Left ventricle myocardium superior (tissue), 1 donor: Measurements from ENCODE around the gene GMFB. TPM values are rescaled to one million over a fixed set of nuclear protein-coding genes. Genes with fewer than 3 reads are reported as not detected.

ENCODE experiments used
- ATAC-seq: fragments of 200-7000 bp; cut with Tn5 transposase; one replicate; pipeline ENCODE4 v1.9.1; 2020; ENCODE audit warnings: mild to moderate bottlenecking, moderate library complexity
- DNase-seq: peaks from one replicate; pipeline ENCODE4 v3.0.0-alpha.2; 2020
- intact Hi-C: fragments of 100-400 bp; cut with micrococcal nuclease; formaldehyde crosslinking; loops from one replicate; pipeline ENCODE4 v1.11.0; 2022
- total RNA-seq: library from RNA; stranded (reverse); fragmentation: NEBNext Ultra II Directional; extraction: Animal tissue kit (Norgen Biotek cat#: 25700); gene quantifications from one replicate; pipeline ENCODE4 v1.2.1, GENCODE V29; 2021
- donor health status: DM: no; HTN: yes; CAD: no; lungs with severe emphysema.

GMFB gene
- total RNA-seq, 1 donor from 2014 or later = 27.3 TPM

DNA sequence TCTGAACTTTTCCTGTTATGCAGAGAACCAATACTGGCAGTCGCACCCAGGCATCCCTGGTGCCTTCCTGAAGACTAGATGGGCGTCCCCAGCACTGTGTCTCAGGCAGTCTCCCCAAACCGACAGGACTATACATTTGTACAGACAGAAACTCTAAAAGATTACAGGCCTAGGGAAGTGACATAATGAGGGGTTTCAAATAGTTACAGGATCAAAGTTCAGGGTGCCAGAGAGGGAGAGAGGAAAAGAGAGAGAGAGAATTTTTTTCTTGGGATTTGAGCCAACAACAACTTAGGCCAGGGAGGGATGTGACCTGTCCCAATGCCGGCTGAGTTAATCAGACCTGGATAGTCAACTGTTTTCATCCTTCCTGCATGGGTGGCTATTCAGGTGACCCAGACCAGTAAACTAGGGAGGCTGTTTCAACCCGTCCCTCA is 9.3 kb upstream of the GMFB start:
- intact Hi-C loops = no loop called here
- ATAC-seq = peak; percentile 45
- no peak for DNase-seq

DNA sequence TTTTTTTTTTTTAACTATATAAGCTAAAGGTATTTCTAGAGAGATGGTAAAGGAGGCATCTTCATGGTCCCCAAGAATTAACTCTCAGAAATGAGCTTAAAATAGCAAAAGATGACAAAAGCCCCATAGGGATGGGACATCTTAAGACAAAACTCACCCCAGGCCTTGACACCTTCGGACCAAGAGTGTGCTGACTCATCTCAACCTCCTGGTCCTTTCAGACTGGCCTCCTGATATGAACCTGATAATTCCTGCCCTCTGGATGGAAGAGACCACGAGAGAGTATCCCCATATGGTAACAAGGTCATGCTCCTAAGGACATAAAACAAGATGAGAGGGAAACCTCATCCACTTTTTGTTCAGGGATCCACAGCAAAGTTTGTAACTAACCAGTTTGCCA is 8.4 kb upstream of the GMFB start:
- DNase-seq (no peak), ATAC-seq (no peak)
- intact Hi-C loops = no loop called here

DNA sequence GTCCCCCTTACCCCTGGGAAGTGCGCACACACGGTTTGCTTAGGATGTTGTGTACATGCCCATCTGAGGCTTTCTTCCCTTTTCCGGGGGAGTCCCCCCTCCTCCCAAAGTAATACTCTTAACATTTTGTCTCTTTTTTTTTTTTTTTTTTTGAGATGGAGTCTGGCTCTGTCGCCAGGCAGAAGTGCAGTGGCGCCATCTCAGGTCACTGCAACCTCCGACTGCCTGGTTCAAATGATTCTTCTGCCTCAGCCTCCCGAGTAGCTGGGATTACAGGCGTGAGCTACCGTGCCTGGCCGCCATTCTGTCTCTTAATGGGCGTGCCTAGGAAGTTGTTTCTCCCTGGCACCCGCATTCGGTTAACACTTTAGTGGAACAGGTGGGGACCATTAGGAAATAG is 4.5 kb upstream of the GMFB start:
- no peak for ATAC-seq
- intact Hi-C loops = no loop called here

DNA sequence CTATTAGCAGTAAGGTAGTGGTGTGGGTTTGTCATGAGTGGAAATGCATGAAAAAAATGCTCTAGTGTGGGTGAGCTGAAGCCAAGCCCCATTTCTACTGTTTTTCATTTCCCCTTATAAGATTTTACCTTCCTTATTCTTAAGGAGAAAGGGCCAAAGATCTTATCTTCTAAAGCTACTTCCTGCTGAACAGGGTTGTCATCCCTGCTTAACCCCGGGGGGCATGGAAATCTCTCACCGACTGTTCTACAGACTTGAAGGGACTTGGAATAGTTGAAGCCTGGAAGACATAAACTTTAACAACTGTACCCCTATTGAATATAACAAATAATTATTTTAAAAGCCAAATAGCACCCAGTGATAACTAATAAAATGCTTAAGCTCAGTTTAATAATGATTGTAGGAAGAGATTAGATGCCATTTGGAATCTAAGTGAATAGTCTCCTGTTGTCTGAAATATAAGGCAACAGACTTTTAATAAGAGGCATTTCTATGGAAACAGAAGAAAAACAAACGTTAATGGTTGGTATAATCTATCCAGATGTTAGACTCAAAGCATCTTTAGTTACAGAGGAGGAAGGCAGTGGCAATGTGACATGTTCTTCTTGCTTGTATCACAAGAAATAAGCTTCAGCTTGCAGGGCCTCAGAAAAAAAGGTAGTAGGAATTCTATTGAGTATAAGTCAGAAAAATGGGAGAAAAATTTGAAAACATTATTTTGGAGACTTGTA is 1.8 kb upstream of the GMFB start:
- ATAC-seq = no peak
- intact Hi-C loops = no loop called here
- DNase-seq = no peak

More for the DNA sequence above, 4.5 kb upstream of the GMFB start:
- no peak for DNase-seq

DNA sequence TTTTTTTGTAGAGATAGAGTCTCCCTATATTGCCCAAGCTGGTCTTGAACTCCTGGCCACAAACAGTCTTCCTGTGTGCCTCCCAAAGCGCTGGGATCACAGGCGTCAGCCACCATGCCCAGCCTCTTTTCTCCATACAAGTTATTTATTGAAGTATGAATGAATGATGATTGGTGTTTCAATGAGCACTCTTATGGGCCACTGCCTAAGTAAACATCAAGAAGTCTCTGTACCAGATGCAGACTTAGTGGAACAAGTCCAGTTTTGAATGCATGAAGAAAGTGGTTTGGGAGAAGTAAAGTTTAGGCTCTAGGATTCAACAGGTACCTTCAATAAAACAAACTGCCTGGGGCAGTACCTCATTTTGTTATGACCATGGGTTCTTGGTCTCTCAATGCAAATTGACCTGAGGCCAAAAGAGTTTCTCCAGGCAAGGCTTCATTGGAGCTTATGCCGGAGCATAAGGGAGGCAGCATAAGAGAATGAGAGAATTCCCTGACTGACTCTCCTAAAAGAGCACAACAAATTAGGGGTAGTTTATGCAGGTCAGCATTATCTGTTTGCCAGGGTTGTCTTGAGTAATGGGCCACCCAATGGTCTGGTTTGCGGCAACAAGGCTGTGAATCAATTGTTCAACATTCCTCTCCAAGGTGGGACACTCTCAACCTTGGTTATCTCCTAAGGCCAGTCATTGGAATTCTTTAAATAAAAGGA is 1.1 kb upstream of the GMFB start:
- intact Hi-C loops = no loop called here
- no peak for DNase-seq
- ATAC-seq = no peak

DNA sequence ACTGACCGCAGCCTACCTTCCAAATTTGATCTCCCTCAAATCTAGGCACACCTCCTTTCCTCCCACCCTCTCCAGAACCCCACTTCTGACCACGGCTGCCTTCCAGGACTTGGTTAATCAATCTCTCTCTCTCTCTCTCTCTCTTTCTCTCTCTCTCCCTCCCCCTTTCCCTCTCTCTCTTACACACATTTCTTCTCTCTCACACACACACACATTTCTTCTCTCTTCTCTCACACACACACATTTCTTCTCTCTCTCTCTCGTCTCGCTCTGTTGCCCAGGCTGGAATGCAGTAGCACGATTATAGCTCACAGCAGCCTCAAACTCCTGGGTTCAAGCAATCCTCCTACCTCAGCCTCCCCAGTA is 521 bp upstream of the GMFB start:
- intact Hi-C loops = no loop called here
- ATAC-seq (no peak), DNase-seq (no peak)

DNA sequence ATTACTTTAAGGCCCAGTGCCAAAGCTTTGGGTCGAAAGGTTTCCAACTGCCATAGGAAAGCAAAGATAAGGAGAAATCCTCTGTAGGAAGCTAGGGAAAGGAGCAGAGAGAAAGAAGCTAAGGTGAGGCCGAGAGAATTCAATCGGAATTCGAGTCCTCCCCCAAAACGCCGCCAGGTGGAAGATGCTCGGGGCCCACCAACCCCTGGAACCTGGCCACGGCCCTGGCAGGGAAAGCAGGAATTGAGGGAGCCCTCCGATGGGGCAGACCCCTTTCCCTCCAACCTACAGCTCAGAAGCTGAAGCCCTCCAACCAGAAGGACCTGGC is 498 bp downstream of the GMFB start:
- intact Hi-C loops = no loop called here
- DNase-seq (no peak), ATAC-seq (no peak)

DNA sequence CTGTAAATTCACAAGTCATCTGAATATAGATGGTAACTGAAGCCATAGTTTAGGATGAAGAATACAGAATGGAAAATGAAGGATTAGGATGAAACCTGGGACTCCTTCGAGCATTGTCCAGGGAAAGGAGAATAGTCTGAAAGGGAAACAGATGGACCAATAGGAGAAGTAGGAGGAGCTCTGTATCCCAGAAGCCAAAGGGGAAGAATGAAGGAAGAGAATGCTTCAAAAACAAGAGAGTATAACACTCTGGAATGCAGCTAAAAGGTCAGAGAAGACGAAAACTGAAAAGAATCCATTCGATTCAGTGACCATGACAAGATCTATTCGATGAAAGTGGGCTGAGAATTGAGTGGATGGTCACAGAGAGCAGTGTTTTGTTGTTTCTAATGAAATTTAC is 1.0 kb downstream of the GMFB start:
- intact Hi-C loops = no loop called here
- peak; percentile 33 for ATAC-seq
- DNase-seq = no peak

DNA sequence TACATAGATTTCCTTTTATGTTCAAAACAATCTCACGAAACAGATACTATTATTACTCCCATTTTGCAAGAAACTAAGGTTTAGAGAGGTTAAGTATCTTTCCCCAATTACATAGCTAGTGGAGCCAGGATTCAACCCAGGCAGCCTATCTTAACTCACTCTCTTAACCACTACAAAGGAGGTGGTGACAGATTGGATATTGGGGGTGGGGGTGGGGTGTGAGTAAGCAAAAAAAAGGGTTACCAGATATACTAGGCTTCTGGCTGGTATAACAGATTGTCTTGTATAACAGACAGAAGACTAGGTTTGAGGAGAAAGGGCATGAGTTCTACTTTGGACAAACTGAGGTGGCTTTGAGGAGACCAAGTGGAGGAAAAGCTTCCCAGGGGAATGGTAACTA is 2.1 kb downstream of the GMFB start:
- intact Hi-C loops = no loop called here
- DNase-seq (no peak), ATAC-seq (no peak)

DNA sequence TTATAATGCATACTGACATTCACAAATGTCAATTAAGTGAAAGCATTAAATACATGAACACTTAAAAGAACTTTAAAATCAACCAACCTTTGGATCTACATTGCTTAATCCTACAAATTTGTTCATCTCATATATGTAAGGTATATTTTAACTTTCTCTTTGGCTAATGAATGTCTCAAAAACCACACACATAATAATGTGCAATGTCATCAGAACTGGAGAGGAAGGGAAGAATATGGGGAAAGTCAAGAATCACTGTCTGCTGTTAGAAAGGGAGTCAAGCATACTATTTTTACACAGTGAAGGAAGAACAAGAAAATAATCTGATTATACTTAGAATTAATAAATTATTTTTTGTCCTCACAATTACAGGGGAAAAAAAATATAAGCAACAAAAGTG is 4.9 kb downstream of the GMFB start:
- no peak for DNase-seq
- ATAC-seq = no peak
- intact Hi-C loops = no loop called here

DNA sequence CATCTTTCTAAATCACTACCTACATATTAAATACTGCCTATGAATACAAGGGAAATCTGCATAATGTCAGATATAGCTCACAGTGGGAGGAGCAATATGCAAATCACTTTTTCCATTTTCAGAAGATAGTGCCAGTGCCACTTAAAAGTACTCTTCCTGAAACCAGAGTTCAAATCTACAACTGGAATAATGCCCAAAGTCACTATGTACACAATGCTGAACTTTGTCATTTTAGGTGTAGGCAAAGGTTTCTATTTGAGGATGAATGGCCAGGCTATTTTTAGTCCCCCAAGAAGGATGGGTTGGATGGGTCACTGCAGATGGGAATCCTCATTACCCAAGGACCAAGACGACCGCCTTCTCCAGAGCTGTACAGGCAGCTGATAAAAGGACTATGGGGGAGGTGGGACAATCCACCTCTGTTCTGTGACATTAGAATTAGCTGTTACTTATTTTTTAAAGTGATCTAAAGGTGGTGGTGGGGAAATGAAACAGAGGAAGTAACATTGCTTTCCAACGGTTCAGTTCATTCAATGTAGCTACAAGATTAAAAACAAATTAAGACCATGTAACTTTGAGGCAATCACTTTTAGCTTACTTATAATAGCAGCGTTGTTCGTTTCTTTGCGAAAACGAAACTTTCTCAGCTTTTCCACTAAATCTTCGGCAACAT is 5.6 kb downstream of the GMFB start:
- peak; percentile 24 for ATAC-seq
- intact Hi-C loops = no loop called here
- DNase-seq = no peak

DNA sequence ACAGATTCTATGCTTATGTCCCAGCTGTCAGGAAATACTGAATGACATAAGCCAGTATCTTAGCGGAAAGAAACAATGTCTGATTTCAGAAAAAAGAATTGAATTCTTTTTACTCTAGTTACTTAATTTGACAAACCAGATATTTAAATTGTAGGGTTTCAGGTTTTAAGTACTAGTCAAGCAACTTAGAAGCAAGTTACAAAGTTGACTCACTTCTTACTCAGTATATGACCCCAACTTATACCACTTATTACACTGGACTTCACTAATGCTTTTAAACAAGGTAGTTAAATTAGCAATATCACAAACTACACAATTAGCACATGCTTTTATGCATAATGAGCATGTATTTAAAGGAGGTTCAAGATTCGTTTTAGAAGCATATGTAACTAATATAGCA is 7.1 kb downstream of the GMFB start:
- ATAC-seq (no peak), DNase-seq (no peak)
- intact Hi-C loops = no loop called here

DNA sequence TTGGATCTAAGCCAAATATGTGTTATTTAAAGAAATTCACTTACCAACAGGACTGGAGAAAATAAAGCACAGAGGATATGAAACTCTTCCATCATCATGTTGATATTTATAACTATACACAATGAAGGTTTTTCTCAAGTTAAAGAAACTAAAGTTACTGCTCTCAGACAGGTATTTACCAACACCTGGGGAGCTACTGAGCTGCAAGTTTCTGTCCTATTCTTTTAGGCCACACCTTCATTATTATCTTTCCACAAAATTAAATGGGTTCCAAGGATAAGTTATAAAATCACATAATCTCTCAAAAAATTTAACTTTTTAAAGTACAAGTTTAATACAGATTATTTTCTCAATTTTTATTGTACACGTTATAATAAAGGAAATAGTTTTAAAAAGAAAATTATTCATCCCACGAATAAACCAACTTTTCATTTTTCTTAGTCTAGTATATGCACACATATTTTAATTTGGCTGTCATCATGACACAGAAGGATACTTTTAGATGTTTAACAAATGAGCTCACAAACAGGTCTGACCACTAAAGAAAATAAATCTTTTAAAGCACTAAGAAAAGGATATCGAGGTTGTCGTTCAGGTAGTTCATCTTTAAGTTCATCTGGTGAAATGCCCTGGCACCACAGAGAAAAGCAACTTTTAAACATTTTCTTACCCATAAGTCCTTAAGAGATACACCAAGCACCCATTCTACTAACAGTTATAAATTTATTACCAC is 7.8 kb downstream of the GMFB start:
- ATAC-seq (no peak), DNase-seq (no peak)
- intact Hi-C loops = no loop called here

DNA sequence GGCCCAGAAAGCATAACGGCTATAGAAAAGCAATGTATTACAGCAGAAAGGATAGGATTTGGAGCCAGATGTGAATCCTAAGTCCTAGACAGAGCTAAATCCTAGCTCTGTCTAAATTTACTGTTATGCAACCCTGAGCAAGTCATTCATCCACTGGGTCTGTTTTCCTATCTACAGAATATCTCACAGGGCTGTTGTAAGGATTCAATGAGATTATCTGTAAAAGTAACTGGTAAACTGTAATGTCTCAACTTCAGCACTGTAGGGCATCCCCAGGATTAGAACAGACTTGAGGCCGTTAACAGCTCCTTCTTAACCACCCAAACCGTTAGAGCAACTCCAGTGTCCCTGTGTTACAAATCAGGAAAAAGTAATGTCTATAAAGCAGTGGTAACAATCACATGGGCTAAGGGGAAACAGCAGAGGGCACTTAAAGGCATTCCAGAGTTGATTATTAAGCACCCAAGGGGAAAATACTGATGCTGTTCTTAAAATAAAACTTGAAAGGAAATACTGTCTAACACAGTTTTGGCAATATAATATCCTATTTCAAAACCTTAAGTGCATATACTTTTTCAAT is 10.1 kb downstream of the GMFB start:
- ATAC-seq (no peak), DNase-seq (no peak)
- intact Hi-C loops = no loop called here

DNA sequence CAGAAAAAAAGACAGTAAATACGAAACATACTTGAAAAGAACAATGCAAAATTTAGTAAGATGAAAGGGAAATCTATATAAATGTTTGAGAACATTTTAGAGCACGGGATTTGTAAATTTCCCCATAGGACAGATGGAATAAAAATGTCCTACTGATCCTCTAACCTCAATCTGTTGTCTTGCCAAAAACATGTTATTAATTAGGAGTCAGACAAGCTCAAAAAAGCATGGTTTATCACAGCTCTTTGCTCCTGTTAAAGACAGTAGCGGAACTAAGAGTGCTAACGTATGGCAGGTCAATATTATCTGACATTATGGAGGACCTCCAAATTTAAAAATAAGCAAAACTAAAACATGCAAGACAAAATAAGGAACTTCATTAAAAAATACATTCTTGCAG is 12.9 kb downstream of the GMFB start:
- intact Hi-C loops = no loop called here
- ATAC-seq = no peak

DNA sequence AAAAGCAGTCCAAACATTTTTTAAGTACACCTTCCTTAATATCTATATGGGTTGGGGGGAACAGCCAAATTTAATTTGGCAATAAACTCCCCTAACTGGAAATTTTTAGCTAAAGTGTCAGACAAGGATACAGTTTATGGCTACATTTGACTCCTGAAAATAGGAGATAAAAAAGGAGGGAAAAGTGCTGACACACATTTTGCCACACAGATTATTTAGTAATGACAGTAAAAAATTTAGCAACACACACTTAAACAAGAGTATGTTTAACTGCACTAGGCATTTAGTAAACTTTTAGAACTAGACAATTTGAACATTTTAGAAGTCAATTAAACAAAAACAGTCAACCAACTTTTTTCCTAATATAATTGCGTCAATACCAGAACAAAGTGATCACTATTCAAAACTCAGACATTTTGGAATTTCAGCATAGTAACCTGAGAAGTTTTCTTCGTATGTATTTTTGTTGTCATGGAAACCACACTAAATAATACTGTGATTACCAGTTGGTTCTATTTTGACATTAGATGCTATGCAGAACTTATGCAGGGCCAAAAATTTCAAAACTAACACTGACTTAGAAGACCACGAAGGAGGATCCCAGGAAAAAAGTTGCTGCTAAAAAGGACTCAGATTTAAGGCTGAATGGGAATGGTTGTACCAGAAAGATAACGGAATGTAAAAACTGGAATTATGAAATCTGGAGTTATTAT is 13.4 kb downstream of the GMFB start:
- DNase-seq (no peak), ATAC-seq (no peak)
- intact Hi-C loops = no loop called here

More for the DNA sequence above, 12.9 kb downstream of the GMFB start:
- DNase-seq = no peak

DNA sequence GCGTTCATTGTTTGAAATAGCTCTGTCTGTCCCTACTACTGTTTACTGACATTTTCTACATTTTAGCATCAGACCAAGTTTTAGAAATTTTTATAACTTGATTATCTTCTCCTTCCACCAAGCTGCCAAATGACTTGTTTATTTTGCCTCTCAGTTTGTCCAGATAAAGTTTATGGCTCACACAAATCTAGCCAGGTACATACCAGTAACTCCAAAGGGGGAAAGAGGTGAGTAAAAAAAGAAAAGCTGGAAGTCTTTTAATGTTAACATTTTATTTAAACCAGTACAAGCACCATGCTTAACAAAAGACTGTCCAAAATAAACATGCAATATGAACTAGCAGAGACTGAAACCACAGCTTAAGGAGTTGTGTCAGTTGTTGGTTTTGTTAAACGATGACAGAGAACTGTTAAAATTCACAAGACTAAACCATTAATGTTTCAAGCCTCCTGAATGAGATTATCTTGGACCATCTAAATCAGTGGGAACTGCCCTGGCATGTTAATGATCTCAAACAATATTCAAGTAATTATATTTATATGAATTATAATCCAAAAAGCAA is 14.5 kb downstream of the GMFB start:
- intact Hi-C loops = no loop called here
- ATAC-seq (no peak), DNase-seq (no peak)

DNA sequence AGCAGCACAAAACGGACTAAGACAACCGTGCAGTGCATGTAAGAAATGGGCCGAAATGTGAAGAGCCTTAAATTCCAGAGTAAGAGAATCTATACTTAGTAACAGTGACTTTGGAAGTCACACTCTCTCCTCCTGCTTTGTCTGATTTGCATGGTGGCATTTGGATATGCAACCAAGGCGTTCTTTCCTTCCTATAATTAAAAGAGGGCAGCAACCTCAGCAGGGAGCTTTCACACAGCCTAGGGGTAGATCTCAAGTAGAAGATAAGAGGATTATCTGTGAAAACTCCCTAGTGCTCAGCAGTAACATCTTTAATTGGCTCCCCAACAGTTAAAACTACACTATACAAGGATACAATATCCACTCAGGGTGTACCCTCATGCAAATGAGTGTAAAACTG is 16.5 kb downstream of the GMFB start:
- ATAC-seq = peak; percentile 73
- no peak for DNase-seq
- intact Hi-C loops = no loop called here

DNA sequence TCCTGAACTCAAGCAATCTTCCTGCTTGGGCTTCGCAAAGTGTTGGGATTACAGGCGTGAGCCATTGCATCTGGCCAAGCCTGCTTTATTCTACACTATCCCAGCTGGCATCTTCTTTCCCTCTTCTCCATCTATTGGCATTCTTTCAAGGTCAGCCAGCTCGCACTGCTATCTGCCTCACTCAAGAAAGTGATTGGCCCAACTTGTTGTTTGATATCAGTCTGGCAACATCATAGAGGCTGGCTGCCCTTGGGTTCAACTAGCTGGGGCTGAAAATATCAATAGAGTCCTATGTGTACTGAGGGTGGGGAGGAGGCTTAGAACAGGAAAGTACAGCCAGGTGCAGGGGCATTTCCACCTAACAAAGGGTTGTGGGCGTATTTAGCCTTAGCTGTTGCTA is 17.1 kb downstream of the GMFB start:
- ATAC-seq = peak; percentile 89
- intact Hi-C loops = no loop called here
- no peak for DNase-seq
